ENCODE measurements around the gene CHST11.

Gene CHST11

GRCh38 chr12:104701756-104702155, 245.0 kb downstream of the CHST11 start:
- DNase-seq (ENCODE audit: low spot score), result no peak

DNA sequence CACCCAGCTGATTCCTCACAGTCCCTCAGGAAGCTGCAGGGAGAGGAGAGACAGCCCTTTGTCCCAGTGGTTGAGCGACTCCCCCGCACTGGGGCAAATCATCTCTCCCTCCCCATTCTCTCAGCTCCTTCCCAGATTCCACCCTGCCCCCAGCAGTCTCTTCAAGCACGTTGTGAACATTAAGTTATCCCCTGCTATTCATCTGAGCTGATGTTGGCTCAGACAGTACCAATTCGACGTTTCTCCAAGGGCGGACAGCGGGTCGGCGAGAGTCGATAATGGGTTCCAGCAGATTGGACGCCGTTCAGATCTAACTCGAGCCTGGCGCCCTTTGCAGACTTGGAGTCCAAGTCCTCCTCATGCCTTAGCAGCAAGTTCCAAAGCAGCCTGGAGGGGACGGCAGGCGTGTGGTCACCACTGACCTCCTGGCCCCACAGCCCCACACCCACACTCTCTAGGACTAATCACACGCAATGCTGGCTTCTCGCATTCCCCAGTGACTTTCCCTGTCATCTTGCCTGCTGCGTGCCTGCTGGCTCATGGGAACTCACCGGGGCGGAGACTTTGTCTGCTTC, 245.9 kb downstream of the CHST11 start:
- DNase-seq (ENCODE audit: low spot score), result no peak

GRCh38 chr12:104703372-104703771, 246.6 kb downstream of the CHST11 start:
- DNase-seq (ENCODE audit: low spot score), result no peak

GRCh38 chr12:104704224-104704779, 247.6 kb downstream of the CHST11 start:
- DNase-seq (ENCODE audit: low spot score), result no peak

DNA sequence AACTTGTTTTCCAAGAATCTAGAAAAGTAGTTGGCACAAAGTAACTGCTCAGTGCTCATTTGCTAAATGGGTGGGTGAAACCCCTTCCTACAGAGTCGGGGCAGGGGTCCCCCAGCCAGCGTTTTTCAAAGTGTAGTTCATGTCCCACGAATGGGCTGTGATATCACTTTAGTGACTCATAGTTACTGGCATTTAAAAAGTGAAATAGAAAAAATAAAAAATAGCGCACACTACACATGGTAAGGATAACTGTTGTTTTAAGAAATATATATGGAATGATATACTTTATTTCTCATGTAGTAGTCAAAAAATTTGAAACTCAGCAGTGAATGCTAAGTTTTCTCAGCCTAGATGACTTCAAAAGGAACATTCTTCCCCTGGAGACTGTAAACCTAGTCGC, 250.4 kb downstream of the CHST11 start:
- no peak for DNase-seq (ENCODE audit: low spot score)

GRCh38 chr12:104707794-104708558, 251.2 kb downstream of the CHST11 start:
- DNase-seq (ENCODE audit: low spot score), result no peak

DNA sequence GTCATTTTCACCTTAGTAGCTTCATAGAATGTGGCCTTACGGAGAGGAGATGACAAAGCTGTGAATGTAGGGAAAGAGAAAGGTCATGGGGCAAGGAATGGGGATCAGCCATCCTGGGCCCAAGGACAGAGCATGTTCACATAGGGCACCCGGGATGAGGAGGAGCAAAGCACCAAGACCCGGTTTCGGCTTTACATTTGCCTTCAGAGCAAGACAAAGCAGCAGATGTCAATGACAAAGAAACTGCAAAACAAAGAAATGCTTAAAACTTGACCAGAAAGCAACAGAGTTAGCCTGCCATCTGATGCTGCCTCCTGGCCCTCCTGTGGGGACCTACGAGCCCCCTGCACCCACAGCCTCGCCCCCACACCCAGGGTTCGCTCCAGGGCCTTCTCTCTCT, 252.1 kb downstream of the CHST11 start:
- DNase-seq (ENCODE audit: low spot score), result no peak

DNA sequence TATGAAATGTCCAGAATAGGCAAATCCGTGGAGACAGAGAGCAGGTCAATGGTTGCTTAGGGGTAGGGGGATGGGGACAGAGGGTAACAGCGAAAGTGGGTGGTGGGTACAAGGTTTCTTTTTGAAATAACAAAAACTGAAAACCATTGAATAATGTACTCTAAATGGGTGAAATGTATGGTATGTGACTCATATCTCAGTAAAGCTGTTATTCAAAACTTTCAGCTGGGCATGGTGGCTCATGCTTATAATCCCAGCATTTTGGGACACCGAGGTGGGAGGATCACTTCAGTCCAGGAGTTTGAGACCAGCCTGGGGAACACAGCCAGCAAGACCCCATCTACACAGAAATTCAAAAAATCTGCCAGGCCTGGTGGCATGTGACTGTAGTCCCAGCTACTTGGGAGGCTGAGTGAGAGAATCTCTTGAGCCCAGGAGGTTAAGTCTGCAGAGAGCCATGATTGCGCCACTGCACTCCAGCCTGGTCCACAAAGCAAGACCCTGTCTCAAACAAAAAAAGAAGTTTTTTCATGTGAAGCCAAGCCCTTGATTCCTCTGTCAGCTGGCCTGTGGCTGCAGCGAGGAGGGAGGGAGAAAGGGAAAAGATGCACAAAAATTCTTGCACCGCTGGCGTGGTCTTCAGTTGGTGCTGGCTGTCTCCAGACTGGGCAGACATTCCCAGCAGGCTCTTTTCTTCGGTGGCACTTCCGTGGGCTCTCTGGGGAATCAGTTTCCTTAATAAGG, 253.1 kb downstream of the CHST11 start:
- no peak for DNase-seq (ENCODE audit: low spot score)

DNA sequence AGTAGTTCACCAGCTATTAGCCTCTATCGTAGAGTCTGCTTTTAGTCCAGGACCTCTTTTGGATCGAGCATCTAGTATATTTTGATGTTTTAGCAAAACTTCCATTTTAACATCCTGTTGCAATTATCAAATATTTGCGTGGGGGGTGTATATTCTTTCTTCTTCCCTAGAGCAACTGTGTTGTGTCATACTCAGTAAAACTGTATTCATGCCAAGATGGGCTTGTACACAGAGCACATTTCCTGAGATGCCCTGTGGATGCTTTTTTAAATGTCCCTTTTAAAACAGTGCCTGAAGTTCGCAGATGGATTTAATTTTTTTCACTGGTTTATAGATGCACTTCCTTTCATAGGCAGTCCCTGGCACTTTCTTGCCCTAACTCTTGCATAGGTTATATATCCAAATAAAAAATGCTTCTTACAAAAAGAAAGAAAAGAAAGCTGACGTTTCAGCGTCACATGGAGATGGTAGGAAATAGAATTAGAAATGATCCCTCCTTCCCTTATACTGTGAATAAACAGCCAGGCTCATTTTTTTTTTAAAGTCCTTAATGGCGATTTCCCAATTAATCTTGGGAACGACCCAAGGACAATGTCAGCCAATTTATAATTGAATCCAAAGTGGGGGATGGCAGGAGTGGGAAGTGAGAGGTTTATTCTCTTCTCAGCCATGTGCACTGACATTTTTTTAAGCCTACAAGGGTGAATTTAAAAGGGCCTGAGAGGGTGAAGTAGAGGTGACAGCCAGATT, 254.4 kb downstream of the CHST11 start:
- no peak for DNase-seq (ENCODE audit: low spot score)

DNA sequence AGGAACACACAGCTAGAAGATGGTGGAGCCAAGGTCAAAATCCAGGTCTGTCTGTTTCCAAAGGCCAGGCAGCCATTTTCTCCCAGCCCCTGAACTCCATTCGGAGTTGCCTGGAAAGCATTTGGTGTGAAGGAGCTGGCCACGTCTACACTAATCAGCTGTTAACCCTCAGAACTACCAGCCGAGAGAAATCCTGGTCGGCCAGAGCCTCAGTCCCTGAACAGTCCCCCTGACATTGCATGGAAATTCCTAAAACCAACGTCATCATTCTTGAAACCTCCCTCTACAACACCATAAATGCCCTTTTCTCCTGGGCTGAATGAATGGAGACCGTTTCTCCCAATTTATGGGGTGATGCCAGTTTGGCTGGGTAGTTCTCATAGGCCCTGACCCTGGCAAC, 255.7 kb downstream of the CHST11 start:
- no peak for DNase-seq (ENCODE audit: low spot score)

GRCh38 chr12:104712968-104713367, 256.2 kb downstream of the CHST11 start:
- no peak for DNase-seq (ENCODE audit: low spot score)

DNA sequence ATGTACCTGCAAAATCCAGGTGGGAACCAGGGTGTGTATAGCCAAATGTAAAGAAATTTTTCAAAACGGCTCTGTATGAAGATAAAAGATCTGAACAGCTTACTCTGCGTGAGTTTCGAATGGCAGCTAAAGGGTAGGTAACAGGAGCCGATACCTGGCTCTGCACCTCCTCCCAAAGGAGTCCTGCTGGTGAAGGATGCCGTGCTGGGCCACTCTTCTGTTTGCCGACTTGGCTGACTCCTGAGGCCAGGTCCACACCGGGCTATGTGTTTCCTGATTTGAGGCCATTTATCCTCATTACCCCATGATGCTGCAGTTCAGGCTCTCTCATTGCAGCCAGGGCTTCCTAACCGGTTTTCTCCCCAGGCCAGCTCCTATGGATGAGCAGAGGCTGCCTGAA, 256.7 kb downstream of the CHST11 start:
- DNase-seq (ENCODE audit: low spot score), result no peak

GRCh38 chr12:104714369-104714768, 257.6 kb downstream of the CHST11 start:
- DNase-seq (ENCODE audit: low spot score), result no peak

DNA sequence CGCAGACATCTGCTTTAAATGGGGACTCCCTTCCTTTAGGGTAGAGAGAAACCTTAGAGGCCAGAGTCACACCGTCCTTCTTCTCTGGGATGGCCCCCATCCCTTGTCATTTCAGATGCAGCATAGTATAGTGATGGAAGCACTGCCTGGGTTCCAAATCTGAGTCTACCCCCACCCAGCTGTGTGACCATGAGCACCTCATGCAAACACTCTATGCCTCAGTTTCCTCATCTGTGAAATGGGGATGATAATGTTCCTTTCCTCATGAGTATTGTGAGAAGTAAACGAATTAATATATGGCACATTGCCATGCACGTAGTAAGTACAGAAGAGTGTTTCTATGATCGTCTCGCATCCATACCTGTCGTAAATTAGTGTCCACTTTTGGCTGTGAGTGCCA, 259.4 kb downstream of the CHST11 start:
- no peak for DNase-seq (ENCODE audit: low spot score)

DNA sequence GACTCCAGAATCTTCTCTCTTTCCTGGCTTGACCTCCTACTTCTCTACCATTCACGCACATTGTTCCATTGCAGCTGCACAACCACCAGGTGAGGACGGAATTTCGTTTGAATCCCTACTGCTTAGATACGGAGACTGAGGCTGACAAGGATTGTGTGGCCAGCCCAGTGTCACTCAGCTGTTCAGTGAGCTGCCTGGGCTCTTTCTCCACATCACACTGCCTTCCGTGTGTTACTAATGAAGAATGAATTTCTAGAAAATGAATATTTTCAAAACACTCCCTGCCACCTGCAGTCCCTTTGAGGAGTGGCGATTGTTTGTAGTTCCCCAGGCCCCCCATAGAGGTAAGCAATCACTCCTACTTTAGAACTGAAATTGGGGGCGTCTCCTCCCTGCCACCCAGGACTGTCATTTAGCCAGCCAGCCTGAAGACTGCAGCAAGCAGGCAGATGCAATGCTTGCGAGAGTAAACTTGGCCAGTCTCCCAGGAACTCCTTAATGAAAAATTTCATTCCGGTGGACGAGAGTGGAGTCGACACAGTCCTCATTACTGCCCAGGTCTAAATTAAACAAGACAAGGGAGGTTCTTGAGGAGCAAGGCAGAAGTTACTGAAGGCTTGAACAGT, 261.7 kb downstream of the CHST11 start:
- no peak for DNase-seq (ENCODE audit: low spot score)

DNA sequence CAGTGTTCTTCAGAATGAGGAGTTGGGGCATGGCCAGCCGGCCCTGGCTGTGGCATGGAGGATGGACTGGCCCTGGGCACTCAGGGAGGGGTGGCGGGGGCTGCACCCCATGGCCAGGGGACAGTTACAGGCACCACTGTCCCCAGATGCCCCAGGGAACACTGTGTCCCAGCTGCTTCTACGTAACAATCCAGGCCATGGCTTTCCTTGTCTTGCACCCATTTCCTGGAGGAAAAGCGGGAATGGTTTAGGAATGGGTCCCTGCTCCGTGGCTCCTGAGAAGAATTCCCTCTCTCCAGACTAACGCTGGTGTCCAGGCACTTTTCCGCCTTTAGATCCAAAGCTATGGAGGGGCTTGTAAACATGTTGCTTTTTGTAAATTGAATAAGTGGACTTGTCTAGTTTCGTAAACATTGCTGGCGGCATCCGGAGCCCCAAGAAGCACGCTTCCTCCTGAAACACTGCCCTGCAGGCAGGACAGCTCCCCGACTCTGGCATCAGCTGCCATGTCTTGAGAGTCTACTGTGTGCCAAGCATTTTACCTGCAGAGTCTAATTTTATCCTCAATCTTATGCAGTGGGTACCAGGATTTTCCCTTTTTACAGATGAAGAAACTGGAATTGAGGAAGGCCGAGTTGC, 263.1 kb downstream of the CHST11 start:
- no peak for DNase-seq (ENCODE audit: low spot score)

- DNase-seq (ENCODE audit: low spot score), result no peak
Observed at GRCh38 chr12:104720339-104721038, 263.7 kb downstream of the CHST11 start.

- no peak for DNase-seq (ENCODE audit: low spot score)
Observed at GRCh38 chr12:104721039-104721405, 264.3 kb downstream of the CHST11 start.

GRCh38 chr12:104721936-104722335, 265.2 kb downstream of the CHST11 start:
- no peak for DNase-seq (ENCODE audit: low spot score)
